OCI-LY1 (cell line): ENCODE measurements around the gene ZNF20.

ENCODE experiments used
- CTCF ChIP-seq: fragments of 200-600 bp; sonication (generic), shearing (Covaris generic); IDR thresholded peaks from 2 replicates; pipeline ENCODE4 v1.5.1; 2017; ENCODE audit warnings: mild to moderate bottlenecking, antibody characterized with exemption, low read length, moderate library complexity, mixed read lengths
- EZH2 ChIP-seq: fragments of 200-600 bp; sonication (generic), shearing (Covaris generic); IDR thresholded peaks from 2 replicates; pipeline ENCODE4 v1.8.0; 2017; ENCODE audit warnings: borderline replicate concordance, mixed run types, mild to moderate bottlenecking, antibody characterized with exemption, low read length, moderate library complexity, mixed read lengths

GRCh38 chr19:12112701-12113100, 27.4 kb downstream of the ZNF20 start:
- TF ChIP-seq CTCF (no peak), EZH2 (no peak)
